Nephron progenitor cell (in vitro differentiated cells): ENCODE results near the gene PPM1B.

Source experiments
- DNase-seq: peaks from one replicate; pipeline ENCODE4 v3.0.0; 2021
- H3K27ac Mint-ChIP-seq: 2 replicates; pipeline ENCODE4 v1.8.0; 2021; ENCODE audit warnings: mild to moderate bottlenecking, moderate library complexity, mixed read lengths
- H3K27me3 Mint-ChIP-seq: 2 replicates; pipeline ENCODE4 v1.8.0; 2021; ENCODE audit warnings: mild to moderate bottlenecking, low read depth, mixed read lengths; ENCODE audit not compliant: poor library complexity
- H3K36me3 Mint-ChIP-seq: 2 replicates; pipeline ENCODE4 v1.8.0; 2021; ENCODE audit warnings: low read depth, mixed read lengths
- H3K4me1 Mint-ChIP-seq: 2 replicates; pipeline ENCODE4 v1.8.0; 2021; ENCODE audit warnings: mixed read lengths
- H3K4me3 Mint-ChIP-seq: 2 replicates; pipeline ENCODE4 v1.8.0; 2021; ENCODE audit warnings: mild to moderate bottlenecking, moderate library complexity, mixed read lengths
- H3K9me3 Mint-ChIP-seq: 2 replicates; pipeline ENCODE4 v1.8.0; 2021; ENCODE audit warnings: mild to moderate bottlenecking, moderate library complexity, mixed read lengths
- TF ChIP-seq, protein P1 (sequence below): fragments of 200-600 bp; sonication (generic); IDR thresholded peaks from 2 replicates; pipeline ENCODE4 v1.5.0; 2021; ENCODE audit warnings: antibody characterized with exemption

The PPM1B gene

DNA sequence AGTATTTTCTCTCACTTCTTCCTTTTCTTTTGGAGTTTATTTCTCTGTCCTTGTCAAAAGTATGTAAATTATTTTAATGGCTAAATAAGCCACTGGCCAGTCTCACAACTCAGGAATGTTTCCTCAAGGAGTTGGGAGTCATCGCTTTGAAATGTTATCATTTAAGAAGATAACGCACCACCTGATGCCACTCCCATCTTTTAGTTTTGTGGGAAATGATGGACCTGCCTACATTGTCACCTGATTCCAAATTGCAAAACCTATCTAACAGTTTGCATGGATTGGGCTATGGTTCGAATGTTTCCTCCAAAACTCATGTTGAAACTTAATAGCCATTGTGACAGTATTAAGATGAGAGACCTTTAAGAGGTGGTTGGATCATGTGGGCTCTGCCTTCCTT is 32.4 kb upstream of the PPM1B start:
- no peak overlapping the region for H3K27ac Mint-ChIP-seq
- no peaks in the 10 kb centered on the region for H3K4me1 Mint-ChIP-seq
- TF ChIP-seq, protein P1, sequence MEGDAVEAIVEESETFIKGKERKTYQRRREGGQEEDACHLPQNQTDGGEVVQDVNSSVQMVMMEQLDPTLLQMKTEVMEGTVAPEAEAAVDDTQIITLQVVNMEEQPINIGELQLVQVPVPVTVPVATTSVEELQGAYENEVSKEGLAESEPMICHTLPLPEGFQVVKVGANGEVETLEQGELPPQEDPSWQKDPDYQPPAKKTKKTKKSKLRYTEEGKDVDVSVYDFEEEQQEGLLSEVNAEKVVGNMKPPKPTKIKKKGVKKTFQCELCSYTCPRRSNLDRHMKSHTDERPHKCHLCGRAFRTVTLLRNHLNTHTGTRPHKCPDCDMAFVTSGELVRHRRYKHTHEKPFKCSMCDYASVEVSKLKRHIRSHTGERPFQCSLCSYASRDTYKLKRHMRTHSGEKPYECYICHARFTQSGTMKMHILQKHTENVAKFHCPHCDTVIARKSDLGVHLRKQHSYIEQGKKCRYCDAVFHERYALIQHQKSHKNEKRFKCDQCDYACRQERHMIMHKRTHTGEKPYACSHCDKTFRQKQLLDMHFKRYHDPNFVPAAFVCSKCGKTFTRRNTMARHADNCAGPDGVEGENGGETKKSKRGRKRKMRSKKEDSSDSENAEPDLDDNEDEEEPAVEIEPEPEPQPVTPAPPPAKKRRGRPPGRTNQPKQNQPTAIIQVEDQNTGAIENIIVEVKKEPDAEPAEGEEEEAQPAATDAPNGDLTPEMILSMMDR: no peak
- H3K36me3 Mint-ChIP-seq: no peaks in the 10 kb centered on the region
- peaks cover 5% of the 10 kb centered on the region for H3K27me3 Mint-ChIP-seq
- no peak overlapping the region for H3K4me3 Mint-ChIP-seq
- no peak for DNase-seq
- peaks cover 22% of the 10 kb centered on the region for H3K9me3 Mint-ChIP-seq

DNA sequence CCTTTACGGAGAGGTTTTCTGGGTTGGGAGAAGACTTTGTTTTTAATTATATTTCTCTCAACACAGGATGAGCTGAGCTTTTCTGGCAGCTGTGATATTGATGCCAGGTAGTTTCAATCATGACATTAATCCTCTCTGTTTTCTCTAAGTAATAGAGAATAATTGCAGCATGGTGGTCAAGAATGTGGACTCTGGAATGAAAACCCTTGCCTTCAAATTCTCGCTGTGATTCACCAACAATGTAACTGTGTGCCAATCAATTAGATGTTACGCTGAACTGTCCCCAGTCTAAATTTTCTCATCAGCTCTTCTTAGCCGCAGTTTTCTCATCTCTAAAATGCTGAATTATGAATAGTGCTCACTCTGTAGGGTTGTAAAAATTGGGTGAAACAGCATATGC is 31.6 kb upstream of the PPM1B start:
- DNase-seq: no peak
- TF ChIP-seq, protein P1: no peak
- H3K36me3 Mint-ChIP-seq: no peaks in the 10 kb centered on the region
- no peak overlapping the region for H3K4me3 Mint-ChIP-seq
- peaks cover 14% of the 10 kb centered on the region for H3K9me3 Mint-ChIP-seq
- no peak overlapping the region for H3K27ac Mint-ChIP-seq
- no peaks in the 10 kb centered on the region for H3K4me1 Mint-ChIP-seq
- H3K27me3 Mint-ChIP-seq: peaks cover 5% of the 10 kb centered on the region

DNA sequence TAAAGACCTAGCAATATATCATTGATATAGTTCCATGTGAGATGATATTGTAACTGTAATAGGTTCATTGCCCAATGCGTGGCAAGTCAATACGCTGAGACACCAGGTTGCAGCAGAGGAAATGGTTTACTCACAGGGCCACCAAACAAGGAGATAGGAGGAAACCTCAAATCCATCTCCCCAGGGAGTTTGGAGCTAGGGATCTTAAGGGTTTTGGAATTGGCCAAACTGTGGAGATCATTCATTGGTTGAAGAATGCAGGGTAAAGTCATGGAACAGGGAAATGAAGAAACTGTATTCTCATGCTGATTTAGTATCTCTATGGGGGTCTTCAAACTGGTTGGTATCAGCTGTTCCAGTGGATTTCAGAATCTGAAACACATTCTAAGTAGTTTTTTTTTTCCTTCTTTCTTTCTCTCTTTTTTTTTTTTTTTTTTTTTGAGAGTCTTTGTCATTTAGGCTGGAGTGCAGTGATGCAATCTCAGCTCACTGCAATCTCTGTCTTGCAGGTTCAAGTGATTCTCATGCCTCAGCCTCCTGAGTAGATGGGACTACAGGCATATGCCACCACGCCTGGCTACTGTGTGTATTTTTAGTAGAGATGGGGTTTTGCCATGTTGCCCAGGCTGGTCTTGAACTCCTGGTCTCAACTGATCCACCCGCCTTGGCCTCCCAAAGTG is 30.7 kb upstream of the PPM1B start:
- Mint-ChIP-seq H3K4me1 (no peaks in the 10 kb centered on the region), H3K36me3 (no peaks in the 10 kb centered on the region), H3K27me3 (peaks cover 5% of the 10 kb centered on the region), H3K4me3 (no peak overlapping the region), H3K9me3 (peaks cover 11% of the 10 kb centered on the region), H3K27ac (no peak overlapping the region)
- TF ChIP-seq, protein P1: no peak
- no peak for DNase-seq

DNA sequence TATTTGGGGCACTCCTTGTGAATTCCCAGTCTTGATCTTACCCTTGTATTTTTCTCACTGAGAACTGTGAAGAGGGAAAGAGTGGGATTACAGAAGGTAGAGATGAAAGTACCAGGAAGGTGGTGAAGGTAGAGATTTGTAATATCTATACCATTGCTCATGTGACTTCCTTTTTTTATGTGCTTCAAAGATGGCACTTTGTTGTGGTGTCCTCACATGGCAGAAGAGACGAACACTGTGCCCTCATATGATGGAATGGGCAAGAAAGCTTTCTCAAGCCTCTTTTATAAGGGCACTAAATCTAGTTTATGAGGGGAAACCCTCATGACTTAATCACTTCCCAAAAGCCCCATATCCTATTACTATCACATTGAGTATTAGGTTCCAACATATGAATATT is 28.9 kb upstream of the PPM1B start:
- no peak overlapping the region for H3K4me3 Mint-ChIP-seq
- TF ChIP-seq, protein P1: no peak
- no peaks in the 10 kb centered on the region for H3K36me3 Mint-ChIP-seq
- no peak for DNase-seq
- H3K9me3 Mint-ChIP-seq: no peaks in the 10 kb centered on the region
- H3K27ac Mint-ChIP-seq: no peak overlapping the region
- peaks cover 9% of the 10 kb centered on the region for H3K27me3 Mint-ChIP-seq
- no peaks in the 10 kb centered on the region for H3K4me1 Mint-ChIP-seq

DNA sequence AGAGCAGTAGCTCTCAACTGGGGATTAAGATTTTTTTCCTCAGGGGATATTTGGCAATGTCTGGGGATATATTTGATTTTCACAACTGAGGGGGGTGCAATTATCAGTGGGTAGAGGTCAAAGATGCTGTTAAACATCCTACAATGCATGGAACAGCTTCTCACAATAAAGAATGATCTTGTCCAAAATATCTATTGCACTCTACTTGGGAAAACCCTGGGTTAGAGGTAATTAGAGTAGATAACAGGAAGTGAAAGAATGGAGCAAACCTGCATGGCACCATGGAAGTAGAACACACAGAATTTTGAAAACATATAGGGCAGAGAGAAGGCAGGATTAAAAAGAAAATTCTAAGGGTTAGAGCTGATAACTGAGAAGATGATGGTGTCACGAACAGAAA is 26.4 kb upstream of the PPM1B start:
- H3K27ac Mint-ChIP-seq: no peak overlapping the region
- H3K36me3 Mint-ChIP-seq: no peaks in the 10 kb centered on the region
- H3K27me3 Mint-ChIP-seq: peaks cover 6% of the 10 kb centered on the region

More for the DNA sequence above, 26.4 kb upstream of the PPM1B start:
- H3K4me1 Mint-ChIP-seq: no peaks in the 10 kb centered on the region
- TF ChIP-seq, protein P1: no peak
- DNase-seq: no peak
- H3K9me3 Mint-ChIP-seq: no peaks in the 10 kb centered on the region
- H3K4me3 Mint-ChIP-seq: no peak overlapping the region
